ENCODE measurements around the gene THOC6.

Gene THOC6

DNA sequence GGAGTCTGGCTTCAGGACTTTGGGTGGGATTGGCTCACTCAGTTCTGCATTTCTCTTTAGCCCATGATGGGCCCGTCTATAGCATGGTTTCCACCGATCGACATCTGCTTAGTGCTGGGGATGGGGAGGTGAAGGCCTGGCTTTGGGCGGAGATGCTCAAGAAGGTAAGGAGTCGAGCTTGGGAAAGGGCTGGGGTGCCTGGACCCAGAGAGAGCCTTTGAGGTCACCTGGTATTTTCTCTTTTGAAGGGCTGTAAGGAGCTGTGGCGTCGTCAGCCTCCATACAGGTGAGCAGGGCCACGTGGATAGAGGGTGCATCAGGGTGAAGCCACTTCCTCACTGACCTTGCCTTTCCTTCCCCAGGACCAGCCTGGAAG lies 2.2 kb downstream of the THOC6 start:
- TF ChIP-seq, protein P1, sequence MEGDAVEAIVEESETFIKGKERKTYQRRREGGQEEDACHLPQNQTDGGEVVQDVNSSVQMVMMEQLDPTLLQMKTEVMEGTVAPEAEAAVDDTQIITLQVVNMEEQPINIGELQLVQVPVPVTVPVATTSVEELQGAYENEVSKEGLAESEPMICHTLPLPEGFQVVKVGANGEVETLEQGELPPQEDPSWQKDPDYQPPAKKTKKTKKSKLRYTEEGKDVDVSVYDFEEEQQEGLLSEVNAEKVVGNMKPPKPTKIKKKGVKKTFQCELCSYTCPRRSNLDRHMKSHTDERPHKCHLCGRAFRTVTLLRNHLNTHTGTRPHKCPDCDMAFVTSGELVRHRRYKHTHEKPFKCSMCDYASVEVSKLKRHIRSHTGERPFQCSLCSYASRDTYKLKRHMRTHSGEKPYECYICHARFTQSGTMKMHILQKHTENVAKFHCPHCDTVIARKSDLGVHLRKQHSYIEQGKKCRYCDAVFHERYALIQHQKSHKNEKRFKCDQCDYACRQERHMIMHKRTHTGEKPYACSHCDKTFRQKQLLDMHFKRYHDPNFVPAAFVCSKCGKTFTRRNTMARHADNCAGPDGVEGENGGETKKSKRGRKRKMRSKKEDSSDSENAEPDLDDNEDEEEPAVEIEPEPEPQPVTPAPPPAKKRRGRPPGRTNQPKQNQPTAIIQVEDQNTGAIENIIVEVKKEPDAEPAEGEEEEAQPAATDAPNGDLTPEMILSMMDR (conservative IDR thresholded peaks at IDR 0.05; ENCODE audit: low read depth, low read length) = no peak
- no peak for DNase-seq (ENCODE audit: low read depth)
- H3K4me3 ChIP-seq (ENCODE audit: low read length) = no peak overlapping the region

DNA sequence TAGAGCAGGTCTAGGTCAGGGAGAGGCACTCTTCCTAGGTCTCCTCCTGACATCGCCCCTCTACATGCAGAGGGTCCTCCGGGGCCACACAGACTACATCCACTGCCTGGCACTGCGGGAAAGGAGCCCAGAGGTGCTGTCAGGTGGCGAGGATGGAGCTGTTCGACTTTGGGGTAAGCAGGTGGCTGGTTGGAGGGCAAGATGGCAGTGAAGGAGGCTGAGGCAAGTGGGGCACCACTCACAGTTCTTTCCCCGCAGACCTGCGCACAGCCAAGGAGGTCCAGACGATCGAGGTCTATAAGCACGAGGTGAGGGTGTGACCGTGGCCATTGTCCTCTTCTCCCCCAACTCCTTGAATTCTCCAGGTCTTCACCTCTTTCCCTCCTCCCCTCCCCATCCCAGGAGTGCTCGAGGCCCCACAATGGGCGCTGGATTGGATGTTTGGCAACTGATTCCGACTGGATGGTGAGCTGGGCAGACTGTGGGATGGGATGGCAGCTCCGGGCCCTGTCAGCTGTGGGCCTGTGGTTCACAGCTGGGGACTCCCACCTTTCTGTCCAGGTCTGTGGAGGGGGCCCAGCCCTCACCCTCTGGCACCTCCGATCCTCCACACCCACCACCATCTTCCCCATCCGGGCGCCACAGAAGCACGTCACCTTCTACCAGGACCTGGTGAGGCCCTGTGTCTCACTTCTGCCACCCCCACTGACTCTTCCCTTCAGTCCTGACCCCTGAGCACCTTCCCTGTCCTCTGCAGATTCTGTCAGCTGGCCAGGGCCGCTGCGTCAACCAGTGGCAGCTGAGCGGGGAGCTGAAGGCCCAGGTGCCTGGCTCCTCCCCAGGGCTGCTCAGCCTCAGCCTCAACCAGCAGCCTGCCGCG lies 3.0 kb downstream of the THOC6 start:
- no peak for DNase-seq (ENCODE audit: low read depth)
- no peak overlapping the region for H3K4me3 ChIP-seq (ENCODE audit: low read length)
- TF ChIP-seq, protein P1 (conservative IDR thresholded peaks at IDR 0.05; ENCODE audit: low read depth, low read length) = no peak

DNA sequence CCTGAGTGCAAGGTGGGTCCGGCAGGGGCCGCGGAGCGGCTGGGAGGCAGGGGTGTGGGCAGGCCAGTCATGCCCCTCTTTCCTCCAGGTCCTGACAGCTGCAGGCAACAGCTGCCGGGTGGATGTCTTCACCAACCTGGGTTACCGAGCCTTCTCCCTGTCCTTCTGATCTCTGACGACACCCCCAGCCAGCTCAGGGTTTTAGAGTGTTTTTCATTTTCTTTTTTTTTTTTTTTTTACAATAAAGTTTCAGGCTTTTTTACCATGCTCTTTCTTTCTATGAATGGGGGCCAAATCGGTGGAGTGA lies 3.6 kb downstream of the THOC6 start:
- H3K4me3 ChIP-seq (ENCODE audit: low read length) = no peak overlapping the region
- no peak for DNase-seq (ENCODE audit: low read depth)
- TF ChIP-seq, protein P1 (conservative IDR thresholded peaks at IDR 0.05; ENCODE audit: low read depth, low read length) = no peak

DNA sequence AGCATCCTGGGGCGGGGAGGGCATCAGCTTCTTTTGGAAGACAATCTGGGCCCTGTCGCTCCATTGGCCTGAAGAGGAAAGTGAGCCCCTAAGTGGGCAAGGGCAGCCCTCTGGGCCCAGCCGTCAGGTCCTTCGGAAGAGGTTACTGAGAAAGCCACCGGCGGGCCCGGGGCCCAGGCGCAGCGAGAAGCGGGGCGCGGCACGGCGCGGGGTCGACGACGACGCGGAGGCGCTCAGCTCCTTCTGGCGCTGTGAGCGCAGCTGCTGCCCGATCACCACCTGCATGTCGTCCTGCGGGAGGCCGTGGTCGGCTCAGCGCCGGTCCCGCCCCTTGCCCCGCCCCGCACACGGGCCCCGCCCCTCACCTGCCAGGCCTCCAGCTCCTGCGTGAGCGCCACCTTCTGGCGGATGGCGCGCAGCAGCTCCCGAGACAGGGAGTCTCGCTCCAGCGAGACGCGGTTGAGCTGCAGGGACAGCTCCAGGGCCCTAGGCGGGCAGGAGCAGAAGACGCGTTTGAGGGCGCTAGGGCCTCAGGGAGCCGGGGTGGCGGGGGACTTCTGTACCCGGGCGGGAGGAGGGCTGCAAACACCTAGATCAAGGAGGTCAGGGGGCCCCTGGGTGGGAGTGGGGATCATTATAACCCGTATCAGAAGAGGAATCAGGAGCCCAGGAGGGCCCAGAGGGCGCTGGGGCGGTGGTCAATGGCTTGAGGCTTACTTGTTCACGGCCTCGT lies 4.3 kb downstream of the THOC6 start:
- DNase-seq (ENCODE audit: low read depth) = peak; percentile 43
- H3K4me3 ChIP-seq (ENCODE audit: low read length) = no peak overlapping the region
- TF ChIP-seq, protein P1 (conservative IDR thresholded peaks at IDR 0.05; ENCODE audit: low read depth, low read length) = peak; percentile 76

DNA sequence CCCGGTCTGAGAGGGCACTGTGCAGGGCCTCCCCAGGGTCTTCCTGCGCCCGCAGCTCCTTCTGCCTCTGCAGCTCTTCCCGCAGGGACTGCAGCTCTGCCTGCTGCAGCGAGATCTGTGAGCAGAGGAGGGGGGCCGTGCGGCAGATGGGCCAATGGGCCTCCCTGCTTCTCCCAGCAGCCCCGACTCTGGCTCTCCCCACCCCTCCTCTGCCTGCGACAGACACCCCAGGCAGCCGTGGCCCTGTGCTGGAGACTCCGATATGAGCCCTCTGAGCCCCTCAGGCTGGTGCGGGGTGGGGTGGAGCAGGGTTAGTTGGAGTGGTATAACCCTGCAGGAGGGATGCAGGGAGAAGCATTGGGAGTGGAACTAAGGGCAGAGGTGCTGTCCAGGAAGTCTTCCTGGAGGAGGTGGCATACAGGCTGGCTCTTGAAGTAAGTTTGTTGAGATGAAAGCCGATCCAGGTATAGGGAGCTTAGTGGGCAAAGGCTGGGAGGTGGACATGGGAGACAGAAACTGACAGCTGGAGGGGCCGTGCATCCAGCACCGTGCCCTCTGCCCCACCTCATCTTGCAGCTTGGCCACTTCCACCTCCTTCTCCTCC lies 5.0 kb downstream of the THOC6 start:
- TF ChIP-seq, protein P1 (conservative IDR thresholded peaks at IDR 0.05; ENCODE audit: low read depth, low read length) = no peak
- no peak overlapping the region for H3K4me3 ChIP-seq (ENCODE audit: low read length)
- DNase-seq (ENCODE audit: low read depth) = no peak

DNA sequence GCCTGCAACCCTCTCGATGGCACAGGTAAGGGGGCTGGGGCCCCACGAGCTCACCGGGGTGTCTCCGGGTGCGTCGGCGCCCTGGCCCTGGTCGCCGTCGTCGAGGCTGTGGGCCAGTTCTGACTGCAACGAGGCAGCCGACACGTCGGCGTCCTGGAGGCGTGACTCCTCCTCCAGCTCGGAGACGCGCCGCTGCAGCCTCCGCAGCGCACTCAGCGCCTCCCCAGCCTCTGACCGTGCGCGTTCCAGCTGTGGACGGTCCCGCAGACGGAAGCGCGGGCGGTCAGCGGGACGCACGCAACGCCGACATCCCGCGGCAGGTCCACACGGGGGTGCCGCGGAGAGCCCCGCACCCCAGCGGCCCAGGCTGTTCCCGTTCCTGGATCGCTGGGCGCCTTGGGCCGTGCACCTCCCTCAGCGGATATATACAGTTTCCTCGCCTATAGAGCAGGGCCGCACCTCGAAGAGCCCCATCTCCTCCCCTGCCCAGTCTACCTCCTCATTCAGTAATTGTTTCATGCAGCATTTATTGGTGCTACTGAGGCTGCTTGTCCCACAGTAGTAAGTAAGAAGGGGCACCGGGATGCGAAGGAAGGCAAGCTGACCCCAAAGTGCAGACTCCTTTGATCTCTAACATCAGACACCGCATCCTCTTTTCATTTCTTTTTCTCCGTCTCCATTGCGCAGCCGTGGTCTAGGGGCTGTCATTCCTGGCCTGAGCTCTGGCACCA lies 5.8 kb downstream of the THOC6 start:
- TF ChIP-seq, protein P1 (conservative IDR thresholded peaks at IDR 0.05; ENCODE audit: low read depth, low read length) = no peak
- no peak for DNase-seq (ENCODE audit: low read depth)
- no peak overlapping the region for H3K4me3 ChIP-seq (ENCODE audit: low read length)
